Dermis blood vessel endothelial cell (primary cell): ENCODE measurements around the gene PHF21B. TPM values are rescaled to one million over a fixed set of nuclear protein-coding genes. Genes with fewer than 3 reads are reported as not detected.
"Not testable (repeated sequence)": the region's sequence is repeated elsewhere in the genome, so short reads cannot be mapped to it uniquely, and the experiment has no call there.

Experiments
- DNase-seq: peaks from one replicate; pipeline ENCODE4 v3.0.0; 2010
- total RNA-seq: library from RNA; depleted of rRNA; stranded (reverse); fragments of >200 nt; gene quantifications from 2 replicates; pipeline ENCODE4 v1.2.3, GENCODE V29; 2014

PHF21B gene
- total RNA-seq, 1 donor from 2014 or later = not detected

- no peak for DNase-seq
Observed at GRCh38 chr22:44865193-44866057, 144.4 kb downstream of the PHF21B start.

- DNase-seq = no peak
Observed at GRCh38 chr22:44862981-44863860, 146.6 kb downstream of the PHF21B start.

- DNase-seq = no peak
Observed at GRCh38 chr22:44862281-44862680, 147.5 kb downstream of the PHF21B start.

- DNase-seq = no peak
Observed at GRCh38 chr22:44861245-44861644, 148.6 kb downstream of the PHF21B start.

- DNase-seq = no peak
Observed at GRCh38 chr22:44860311-44860710, 149.5 kb downstream of the PHF21B start.

- DNase-seq = no peak
Observed at GRCh38 chr22:44859641-44860040, 150.2 kb downstream of the PHF21B start.

- DNase-seq = not testable (repeated sequence)
Observed at GRCh38 chr22:44858819-44859218, 151.0 kb downstream of the PHF21B start.

GRCh38 chr22:44855855-44856254 lies 153.9 kb downstream of the PHF21B start:
- no peak for DNase-seq

GRCh38 chr22:44854641-44855040 lies 155.2 kb downstream of the PHF21B start:
- not testable (repeated sequence) for DNase-seq

- DNase-seq = no peak
Observed at GRCh38 chr22:44850946-44851345, 158.9 kb downstream of the PHF21B start.

- no peak for DNase-seq
Observed at GRCh38 chr22:44848791-44849420, 160.9 kb downstream of the PHF21B start.

GRCh38 chr22:44848296-44848741 lies 161.5 kb downstream of the PHF21B start:
- DNase-seq = no peak

GRCh38 chr22:44847892-44848291 lies 161.9 kb downstream of the PHF21B start:
- DNase-seq = no peak

GRCh38 chr22:44847380-44847779 lies 162.4 kb downstream of the PHF21B start:
- DNase-seq = no peak

- DNase-seq = no peak
Observed at GRCh38 chr22:44846726-44847275, 163.0 kb downstream of the PHF21B start.

- DNase-seq = no peak
Observed at GRCh38 chr22:44845796-44846720, 163.7 kb downstream of the PHF21B start.

GRCh38 chr22:44845191-44845590 lies 164.6 kb downstream of the PHF21B start:
- DNase-seq = no peak

GRCh38 chr22:44842417-44842816 lies 167.4 kb downstream of the PHF21B start:
- no peak for DNase-seq

- DNase-seq = no peak
Observed at GRCh38 chr22:44840611-44841322, 169.0 kb downstream of the PHF21B start.

- DNase-seq = no peak
Observed at GRCh38 chr22:44839721-44840120, 170.1 kb downstream of the PHF21B start.

GRCh38 chr22:44839061-44839460 lies 170.7 kb downstream of the PHF21B start:
- no peak for DNase-seq
